ENCODE measurements around the gene CC2D1A. TPM values are rescaled to one million over a fixed set of nuclear protein-coding genes. Genes with fewer than 3 reads are reported as not detected.

The CC2D1A gene
- polyA plus RNA-seq, 1 of the 3 experiments (the other 2 are of a cell fraction) = 24.2 TPM

- Histone ChIP-seq H3K79me2 (ENCODE audit: insufficient read depth) (peaks cover 19% of the 10 kb centered on the region; the same call in 1 of the 2 replicates), H3K9me3 (no peaks in the 10 kb centered on the region), H3K27ac (ENCODE audit: low read depth in 2 of 2, low read length in 1 of 2) (peak overlapping the region in 1 of 2 experiments; percentile 71; a peak in 1 of 4 replicates), H4K20me1 (ENCODE audit: insufficient read depth) (no peaks in the 10 kb centered on the region), H3K36me3 (replicated peaks in 1 of 2; ENCODE audit: control insufficient read depth in 1 of 2, insufficient read depth in 2 of 2, low read length in 1 of 2) (no peaks in the 10 kb centered on the region), H3F3A (replicated peaks; ENCODE audit: insufficient read depth) (peaks cover 33% of the 10 kb centered on the region), H3K9ac (peak overlapping the region; percentile 74), H2AFZ (ENCODE audit: low read depth) (peak overlapping the region; percentile 59; the same call in 1 of the 2 replicates), H3K9me2 (no peaks in the 10 kb centered on the region), H3K27me3 (ENCODE audit: insufficient read depth) (no peaks in the 10 kb centered on the region), H3K4me3 (ENCODE audit: low read depth in 2 of 2, low read length in 1 of 2) (peak overlapping the region; percentile 59 to 70), H3K4me2 (peak overlapping the region; percentile 87), H3K4me1 (ENCODE audit: control insufficient read depth in 1 of 2, insufficient read depth in 2 of 2, low read depth in 1 of 2, low read length in 1 of 2) (peaks cover 3 to 22% of the 10 kb centered on the region in 2 experiments; a peak in 3 of 4 replicates)
- WGBS (ENCODE audit: low lambda C conversion rate) = 93% methylated on average over 12 of the region's 15 CpGs
- TF ChIP-seq YY1 (IDR thresholded peaks at IDR 0.05; ENCODE audit: low read depth) (no peak), TEAD4 (IDR thresholded peaks at IDR 0.05; ENCODE audit: borderline replicate concordance, insufficient read depth) (no peak), JUND (IDR thresholded peaks at IDR 0.05) (no peak), ELF1 (IDR thresholded peaks at IDR 0.05) (no peak), MXI1 (IDR thresholded peaks at IDR 0.05; ENCODE audit: low read depth, low read length) (no peak), RCOR1 (IDR thresholded peaks at IDR 0.05; ENCODE audit: low read length) (no peak), GATA2 (CRISPR knock-in tag; IDR thresholded peaks at IDR 0.05) (no peak), RXRA (IDR thresholded peaks at IDR 0.05; ENCODE audit: borderline replicate concordance, low read depth) (no peak), NFIC (IDR thresholded peaks at IDR 0.05; ENCODE audit: borderline replicate concordance) (no peak)
- TF ChIP-seq, protein P1, sequence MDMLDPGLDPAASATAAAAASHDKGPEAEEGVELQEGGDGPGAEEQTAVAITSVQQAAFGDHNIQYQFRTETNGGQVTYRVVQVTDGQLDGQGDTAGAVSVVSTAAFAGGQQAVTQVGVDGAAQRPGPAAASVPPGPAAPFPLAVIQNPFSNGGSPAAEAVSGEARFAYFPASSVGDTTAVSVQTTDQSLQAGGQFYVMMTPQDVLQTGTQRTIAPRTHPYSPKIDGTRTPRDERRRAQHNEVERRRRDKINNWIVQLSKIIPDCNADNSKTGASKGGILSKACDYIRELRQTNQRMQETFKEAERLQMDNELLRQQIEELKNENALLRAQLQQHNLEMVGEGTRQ (IDR thresholded peaks at IDR 0.05; ENCODE audit: borderline replicate concordance, low read depth, low read length) = no peak
- TF ChIP-seq, protein P2, sequence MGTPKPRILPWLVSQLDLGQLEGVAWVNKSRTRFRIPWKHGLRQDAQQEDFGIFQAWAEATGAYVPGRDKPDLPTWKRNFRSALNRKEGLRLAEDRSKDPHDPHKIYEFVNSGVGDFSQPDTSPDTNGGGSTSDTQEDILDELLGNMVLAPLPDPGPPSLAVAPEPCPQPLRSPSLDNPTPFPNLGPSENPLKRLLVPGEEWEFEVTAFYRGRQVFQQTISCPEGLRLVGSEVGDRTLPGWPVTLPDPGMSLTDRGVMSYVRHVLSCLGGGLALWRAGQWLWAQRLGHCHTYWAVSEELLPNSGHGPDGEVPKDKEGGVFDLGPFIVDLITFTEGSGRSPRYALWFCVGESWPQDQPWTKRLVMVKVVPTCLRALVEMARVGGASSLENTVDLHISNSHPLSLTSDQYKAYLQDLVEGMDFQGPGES (IDR thresholded peaks at IDR 0.05; ENCODE audit: low read depth, low read length) = no peak
- DNase-seq = no peak
- ChIA-PET POLR2A (interaction anchor here (0.9 to 1.7 kb wide), 4 partner anchors 19 to 215 kb away, joined by 3 to 4 read pairs (median 4); no protein-coding TSS in a partner anchor), CTCF (interaction anchor here (0.8 to 5.7 kb wide), 7 partner anchors 11 to 482 kb away, joined by 3 to 61 read pairs (median 3); no protein-coding TSS in a partner anchor)
Observed at GRCh38 chr19:13866463-13867046, 39.4 kb upstream of the CC2D1A start.

DNA sequence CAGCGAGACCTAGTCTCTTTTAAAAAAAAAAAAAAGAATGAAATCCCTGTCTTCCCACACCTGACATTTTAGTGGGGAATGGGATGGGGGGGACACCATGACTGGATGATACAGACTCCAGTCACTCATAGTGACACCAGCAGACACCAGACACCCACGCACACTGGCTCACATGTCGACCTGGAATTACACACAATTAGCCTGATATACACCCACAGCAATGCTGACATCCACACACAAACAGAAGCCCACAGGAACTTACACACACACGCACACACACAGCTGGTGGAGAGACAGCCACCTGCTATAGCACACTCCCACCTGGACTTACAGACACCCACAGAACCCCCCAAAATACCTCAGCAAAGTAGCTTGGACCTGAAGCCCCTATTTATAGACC, 37.3 kb upstream of the CC2D1A start:
- TF ChIP-seq, protein P2 (IDR thresholded peaks at IDR 0.05; ENCODE audit: low read depth, low read length) = no peak
- TF ChIP-seq PBX3 (IDR thresholded peaks at IDR 0.05) (no peak), POLR2AphosphoS5 (IDR thresholded peaks at IDR 0.05; ENCODE audit: low read depth, low read length) (no peak), RAD21 (IDR thresholded peaks at IDR 0.05; ENCODE audit: low read length) (no peak), YY1 (IDR thresholded peaks at IDR 0.05; ENCODE audit: low read depth) (no peak), CTCF (IDR thresholded peaks at IDR 0.05) (no peak), GABPA (IDR thresholded peaks at IDR 0.05; ENCODE audit: low read depth) (no peak)
- DNase-seq = no peak
- H3K36me3 ChIP-seq (replicated peaks in 1 of 2; ENCODE audit: control insufficient read depth in 1 of 2, insufficient read depth in 2 of 2, low read length in 1 of 2) = no peaks in the 10 kb centered on the region
- peaks cover 14% of the 10 kb centered on the region; the same call in 1 of the 2 replicates for H3K79me2 ChIP-seq (ENCODE audit: insufficient read depth)
- H2AFZ ChIP-seq (ENCODE audit: low read depth) = no peak overlapping the region
- ChIA-PET POLR2A (no interaction called here), CTCF (interaction anchor here (1.8 kb wide), 1 partner anchor 191 kb away, joined by 4 read pairs; no protein-coding TSS in a partner anchor)
- 90% methylated on average over 4 of the region's 4 CpGs for WGBS (ENCODE audit: low lambda C conversion rate)
- no peak overlapping the region for H3K4me2 ChIP-seq
- no peaks in the 10 kb centered on the region for H4K20me1 ChIP-seq (ENCODE audit: insufficient read depth)
- H3K9me2 ChIP-seq = no peaks in the 10 kb centered on the region
- no peaks in the 10 kb centered on the region for H3K27me3 ChIP-seq (ENCODE audit: insufficient read depth)
- H3K27ac ChIP-seq (ENCODE audit: low read depth in 2 of 2, low read length in 1 of 2) = no peak overlapping the region
- H3K9ac ChIP-seq = no peak overlapping the region
- H3K4me3 ChIP-seq (ENCODE audit: low read depth in 2 of 2, low read length in 1 of 2) = no peak overlapping the region
- no peaks in the 10 kb centered on the region for H3K9me3 ChIP-seq
- H3F3A ChIP-seq (replicated peaks; ENCODE audit: insufficient read depth) = peaks cover 22% of the 10 kb centered on the region
- H3K4me1 ChIP-seq (ENCODE audit: control insufficient read depth in 1 of 2, insufficient read depth in 2 of 2, low read depth in 1 of 2, low read length in 1 of 2) = peaks cover 0 to 19% of the 10 kb centered on the region in 2 experiments; a peak in 1 of 4 replicates
